Amygdala (tissue), 56 donors: Measurements from ENCODE around the gene AIM2.
"Not testable (repeated sequence)": the region's sequence is repeated elsewhere in the genome, so short reads cannot be mapped to it uniquely, and the experiment has no call there.

Experiments used
- DNase-seq, 56 donors: peaks; one replicate each; lab custom pipeline; 2025; lab: John Stamatoyannopoulos, UW

Gene AIM2

GRCh38 chr1:159076438-159077119, at the start of gene AIM2:
Gene AIM2, minus strand, starts transcription at chr1:159076766. Its CDS starts 3,267 bp downstream, at chr1:159073499.
- DNase-seq: no peak

- DNase-seq: no peak
Observed at GRCh38 chr1:159123587-159123986, 47.0 kb upstream of the AIM2 start.

- DNase-seq: no peak
Observed at GRCh38 chr1:159122005-159122621, 45.5 kb upstream of the AIM2 start.

- DNase-seq: no peak
Observed at GRCh38 chr1:159121526-159121925, 45.0 kb upstream of the AIM2 start.

GRCh38 chr1:159120317-159120716, 43.8 kb upstream of the AIM2 start:
- DNase-seq: no peak

- DNase-seq: peak in 4 of 56 donors; percentile 1 to 12 (median 2)
Observed at GRCh38 chr1:159113596-159114433, 37.2 kb upstream of the AIM2 start.

- not testable (repeated sequence) for DNase-seq
Observed at GRCh38 chr1:159103021-159103420, 26.5 kb upstream of the AIM2 start.

GRCh38 chr1:159100589-159100988, 24.0 kb upstream of the AIM2 start:
- no peak for DNase-seq

- DNase-seq: no peak
Observed at GRCh38 chr1:159098596-159098995, 22.0 kb upstream of the AIM2 start.

GRCh38 chr1:159092036-159092760, 15.6 kb upstream of the AIM2 start:
- DNase-seq: no peak

GRCh38 chr1:159091607-159092031, 15.1 kb upstream of the AIM2 start:
- no peak for DNase-seq

GRCh38 chr1:159091180-159091560, 14.6 kb upstream of the AIM2 start:
- DNase-seq: no peak

GRCh38 chr1:159090286-159091179, 14.0 kb upstream of the AIM2 start:
- no peak for DNase-seq

GRCh38 chr1:159089184-159089791, 12.7 kb upstream of the AIM2 start:
- DNase-seq: no peak

- no peak for DNase-seq
Observed at GRCh38 chr1:159088546-159089183, 12.1 kb upstream of the AIM2 start.

GRCh38 chr1:159088050-159088449, 11.5 kb upstream of the AIM2 start:
- no peak for DNase-seq

- DNase-seq: no peak
Observed at GRCh38 chr1:159084867-159085266, 8.3 kb upstream of the AIM2 start.

- no peak for DNase-seq
Observed at GRCh38 chr1:159084152-159084551, 7.6 kb upstream of the AIM2 start.

GRCh38 chr1:159083013-159083412, 6.4 kb upstream of the AIM2 start:
- no peak for DNase-seq
